Activated T-cell treated with anti-CD3 and anti-CD28 coated beads, Interleukin-2, amount 50 U/mL, for 1 hour (primary cell): ENCODE measurements around the gene GPN2.

Experiments
- DNase-seq: peaks from one replicate; pipeline ENCODE4 v3.0.0-alpha.2; 2020

GPN2 gene

DNA sequence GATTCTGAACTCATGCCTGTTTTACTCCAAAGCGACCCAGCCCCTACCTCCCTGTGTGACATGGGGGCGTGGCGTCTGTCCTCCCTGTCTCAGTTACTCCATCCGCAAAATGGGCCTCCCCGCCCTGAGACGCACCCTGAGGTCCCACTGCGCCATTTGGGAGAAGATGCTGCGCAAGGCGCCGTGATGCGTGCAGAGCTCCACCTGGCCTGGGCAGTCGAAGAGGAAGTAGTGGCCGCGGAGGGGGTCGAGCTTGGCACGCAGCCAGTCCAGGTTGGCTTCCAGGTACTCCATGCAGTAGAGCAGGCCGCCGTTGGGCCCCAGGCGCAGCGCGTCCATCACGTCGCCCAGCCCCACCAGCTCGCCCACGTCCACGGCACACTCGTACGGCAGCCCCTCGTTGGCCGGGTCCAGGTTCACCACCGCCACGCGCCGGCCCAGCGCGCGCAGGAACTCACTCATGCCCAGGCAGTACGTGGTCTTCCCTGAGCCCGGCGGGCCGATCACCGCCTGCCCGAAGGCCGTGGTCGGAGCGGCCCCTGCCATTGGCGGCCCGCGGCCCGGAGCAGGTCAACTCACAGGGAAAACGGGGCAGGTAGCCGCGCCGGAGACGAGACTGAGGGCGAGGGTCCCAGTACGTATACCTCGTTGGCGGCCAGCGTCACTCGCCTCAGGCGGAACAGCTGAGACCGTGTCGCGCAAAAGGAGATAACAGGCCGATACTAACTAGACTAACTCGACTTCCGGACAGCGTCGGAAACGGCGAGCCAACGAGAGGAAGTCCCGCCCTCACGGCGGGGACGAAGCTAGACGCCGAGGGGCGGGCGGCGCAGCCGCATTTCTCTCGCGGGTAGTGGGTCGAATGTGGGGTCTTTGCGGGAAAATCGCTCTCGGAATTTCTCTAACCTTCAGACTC is at the start of gene GPN2:
GPN2 (minus strand) TSS at position 733 of the 916 bp plus-strand sequence; CDS start at position 546, 187 bp downstream.
- DNase-seq, result peak; percentile 78

DNA sequence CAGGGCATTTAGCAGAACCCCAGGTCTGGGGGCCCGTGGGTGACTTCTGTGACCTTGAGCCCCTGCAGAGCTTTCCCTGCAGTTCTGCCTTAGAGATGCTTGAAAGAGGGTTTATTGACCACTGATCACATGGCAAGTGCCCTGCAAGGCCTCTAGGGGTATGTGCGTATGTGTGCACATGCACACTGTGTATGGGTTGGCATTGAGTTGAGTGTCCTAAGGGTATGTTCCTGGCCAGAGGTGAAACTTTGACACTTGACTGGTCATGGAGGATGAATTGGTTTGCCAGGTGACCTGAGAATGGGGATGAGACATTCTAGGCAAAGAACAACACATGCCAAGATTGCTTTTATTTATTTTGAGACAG is 48.6 kb upstream of the GPN2 start:
- DNase-seq, result no peak

DNA sequence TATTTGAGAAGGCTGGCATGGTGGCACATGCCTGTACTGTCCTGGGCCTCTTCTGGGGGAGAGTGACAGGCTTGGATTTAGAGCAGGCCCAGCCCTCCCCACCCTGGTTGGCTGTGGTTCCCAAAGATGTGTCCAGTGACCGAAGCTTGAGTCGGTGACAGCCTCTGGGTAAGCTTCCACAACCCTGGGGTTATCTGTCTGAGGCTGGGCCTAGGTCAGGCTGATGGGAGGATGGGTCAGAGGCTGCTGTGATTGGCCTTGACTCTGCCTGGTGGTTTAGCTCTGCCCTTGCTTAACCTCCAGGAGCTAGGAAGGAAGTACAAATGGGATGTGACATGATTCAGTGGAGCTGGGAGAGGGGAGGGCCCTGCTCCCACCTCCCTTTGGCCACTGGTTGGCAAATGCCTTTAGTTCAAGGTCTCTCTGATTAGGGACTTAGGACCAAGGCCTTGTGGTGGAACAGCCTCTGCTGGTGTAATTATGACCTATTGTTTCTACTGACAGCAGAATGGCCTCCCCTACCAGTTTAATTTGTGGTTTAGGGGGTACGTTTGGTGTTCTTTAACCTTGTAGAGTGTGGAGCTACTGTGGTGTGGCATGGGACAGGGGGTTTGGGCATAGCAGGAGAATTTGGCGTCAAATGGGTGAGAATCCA is 48.0 kb upstream of the GPN2 start:
- no peak for DNase-seq

DNA sequence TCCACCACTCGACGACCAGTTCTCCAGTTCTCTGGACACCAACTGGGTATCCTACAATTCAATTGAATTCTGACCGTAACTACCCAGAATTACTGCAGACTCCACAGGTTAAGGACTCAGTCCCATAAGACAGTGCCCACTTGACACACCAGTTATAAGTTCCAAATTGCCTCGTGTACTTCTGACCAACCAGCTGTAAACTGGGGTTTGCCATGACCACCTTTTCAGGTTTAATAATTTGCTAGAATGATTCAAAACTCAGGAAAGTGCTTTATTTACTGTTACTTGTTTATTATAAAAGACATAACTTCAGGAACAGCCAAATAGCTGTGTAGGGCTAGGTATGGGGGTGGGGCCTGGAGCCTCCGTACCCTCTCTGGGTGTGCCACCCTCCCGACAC is 46.7 kb upstream of the GPN2 start:
- no peak for DNase-seq

DNA sequence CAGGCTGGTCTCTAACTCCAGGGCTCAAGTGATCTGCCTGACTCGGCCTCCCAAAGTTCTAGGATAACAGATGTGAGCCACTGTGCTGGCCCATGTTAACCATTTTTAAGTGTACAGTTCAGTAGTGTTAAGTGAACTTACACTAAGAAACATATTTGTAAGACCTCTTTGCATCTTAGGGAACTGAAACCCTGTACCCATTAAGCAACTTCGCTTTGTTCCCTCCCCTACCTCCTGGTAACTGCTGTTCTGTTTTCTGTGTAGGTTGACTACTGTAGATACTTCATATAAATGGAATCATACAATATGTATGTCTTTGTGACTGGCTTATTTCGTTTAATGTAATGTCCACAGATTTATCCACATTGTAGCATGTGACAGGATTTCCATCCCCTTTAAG is 42.4 kb upstream of the GPN2 start:
- DNase-seq, result no peak

DNA sequence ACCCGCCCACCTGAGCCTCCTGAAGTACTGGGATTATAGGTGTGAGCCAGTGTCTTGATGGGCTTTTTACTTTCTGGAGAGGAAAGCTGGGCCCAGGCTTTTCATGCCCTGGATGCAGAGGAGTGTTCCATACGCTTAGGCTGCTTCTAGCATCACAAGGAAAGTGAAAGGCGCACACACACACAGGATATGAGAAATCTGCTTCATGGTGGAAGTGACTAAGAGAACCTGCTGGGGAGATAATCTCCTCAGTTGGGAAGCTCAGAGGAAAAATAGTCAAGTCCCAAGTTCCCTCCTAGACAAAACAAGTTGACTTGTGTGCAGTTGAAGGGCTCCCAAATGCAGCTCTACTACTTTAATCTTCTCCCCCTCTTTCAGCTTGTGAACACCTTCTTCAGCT is 33.6 kb upstream of the GPN2 start:
- DNase-seq, result no peak

DNA sequence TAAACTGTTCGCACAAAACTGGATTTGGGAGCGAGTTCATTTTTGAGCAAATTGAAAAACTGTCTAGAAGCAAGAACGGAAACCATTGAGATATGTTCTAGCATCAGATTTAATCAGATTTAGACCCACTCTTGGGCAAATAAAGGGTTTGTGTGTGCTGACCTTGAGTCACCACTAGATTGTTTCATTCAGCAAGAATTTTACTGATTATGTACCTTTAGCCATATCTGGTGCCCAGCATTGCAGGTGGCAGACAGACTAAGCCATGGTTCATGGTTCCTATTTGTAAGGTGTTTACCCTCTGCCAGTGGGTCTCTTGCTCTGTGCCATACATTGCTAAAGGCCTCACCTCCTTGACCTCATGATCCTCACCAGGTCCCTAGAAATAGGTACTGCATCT is 32.8 kb upstream of the GPN2 start:
- no peak for DNase-seq

DNA sequence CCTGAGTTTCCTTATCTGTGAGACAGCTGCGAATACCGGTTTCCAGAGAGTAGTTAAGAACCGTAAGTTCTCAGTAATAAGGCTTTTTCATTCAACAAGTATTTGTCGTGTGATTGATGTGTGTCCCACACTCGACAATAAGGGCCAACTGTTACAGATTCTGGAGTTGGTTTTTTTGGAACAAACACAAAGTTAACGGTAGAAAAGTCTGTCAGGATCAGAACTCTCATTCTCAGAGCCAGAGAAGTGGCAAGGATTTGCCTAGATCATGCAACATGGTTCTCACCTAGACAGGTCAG is 32.3 kb upstream of the GPN2 start:
- no peak for DNase-seq

DNA sequence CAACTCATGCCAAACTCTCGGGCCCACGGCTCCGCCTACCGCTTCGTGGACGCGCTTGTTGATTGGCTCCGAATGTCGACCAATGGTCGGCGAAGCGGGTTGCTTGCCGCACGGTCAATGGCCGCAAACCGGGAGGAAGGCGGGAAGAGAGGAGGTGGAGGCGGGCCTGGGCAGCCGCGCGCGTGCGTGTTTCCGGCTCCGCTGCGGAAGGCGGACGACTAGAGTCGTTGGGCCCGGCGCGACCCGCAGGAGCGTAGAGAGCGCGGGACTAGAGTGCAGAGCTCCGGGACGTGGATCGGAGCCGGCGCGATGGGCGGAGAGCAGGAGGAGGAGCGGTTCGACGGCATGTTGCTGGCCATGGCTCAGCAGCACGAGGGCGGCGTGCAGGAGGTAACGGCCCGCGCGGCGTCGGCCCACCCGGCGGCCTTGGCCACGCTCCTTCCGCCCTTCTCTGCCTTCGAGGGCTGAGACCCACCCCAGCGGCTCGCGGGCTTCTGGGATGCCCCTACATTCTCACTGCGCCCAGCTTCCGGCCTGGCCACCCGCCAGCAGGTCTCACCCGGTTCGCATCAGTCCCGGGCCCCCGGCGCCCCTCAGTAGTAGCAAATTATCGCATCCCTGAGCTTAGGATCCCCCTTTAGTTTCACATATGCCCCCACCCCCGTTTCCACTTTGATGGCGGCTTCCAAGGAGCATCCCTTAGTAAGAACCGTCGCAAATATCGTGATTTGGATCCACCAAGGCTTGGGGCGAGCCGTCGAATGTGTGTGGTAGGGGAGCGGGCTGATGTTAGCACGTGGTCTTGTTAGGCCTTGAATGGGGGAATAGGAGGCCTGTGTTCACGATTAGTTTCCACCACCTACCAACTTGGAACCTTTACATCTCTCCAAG is 31.7 kb upstream of the GPN2 start, which contains the start of gene NUDC:
NUDC (plus strand) TSS at position 204 of the 891 bp plus-strand sequence; CDS start at position 310, 106 bp downstream.
- peak; percentile 93 for DNase-seq

DNA sequence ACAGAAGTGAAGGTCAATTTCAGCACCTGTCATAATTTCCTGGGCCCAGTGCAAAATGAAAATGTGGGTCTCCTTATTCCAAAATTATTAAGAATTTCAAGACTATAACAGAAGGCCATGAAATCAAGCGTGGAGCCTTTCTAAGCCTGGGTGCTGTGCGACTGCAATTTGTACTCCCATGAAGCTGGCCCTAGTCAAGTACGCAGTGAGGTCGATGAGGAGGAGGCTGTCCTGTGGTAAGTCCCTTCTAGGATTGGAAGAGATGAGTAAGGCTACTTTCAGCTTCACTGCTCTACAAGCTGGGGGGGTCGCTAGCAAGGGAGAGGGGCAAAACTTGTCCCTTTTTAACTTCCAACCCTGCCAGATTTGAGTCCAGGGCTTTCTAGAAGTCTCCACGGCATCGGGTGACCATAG is 31.1 kb upstream of the GPN2 start:
- no peak for DNase-seq

DNA sequence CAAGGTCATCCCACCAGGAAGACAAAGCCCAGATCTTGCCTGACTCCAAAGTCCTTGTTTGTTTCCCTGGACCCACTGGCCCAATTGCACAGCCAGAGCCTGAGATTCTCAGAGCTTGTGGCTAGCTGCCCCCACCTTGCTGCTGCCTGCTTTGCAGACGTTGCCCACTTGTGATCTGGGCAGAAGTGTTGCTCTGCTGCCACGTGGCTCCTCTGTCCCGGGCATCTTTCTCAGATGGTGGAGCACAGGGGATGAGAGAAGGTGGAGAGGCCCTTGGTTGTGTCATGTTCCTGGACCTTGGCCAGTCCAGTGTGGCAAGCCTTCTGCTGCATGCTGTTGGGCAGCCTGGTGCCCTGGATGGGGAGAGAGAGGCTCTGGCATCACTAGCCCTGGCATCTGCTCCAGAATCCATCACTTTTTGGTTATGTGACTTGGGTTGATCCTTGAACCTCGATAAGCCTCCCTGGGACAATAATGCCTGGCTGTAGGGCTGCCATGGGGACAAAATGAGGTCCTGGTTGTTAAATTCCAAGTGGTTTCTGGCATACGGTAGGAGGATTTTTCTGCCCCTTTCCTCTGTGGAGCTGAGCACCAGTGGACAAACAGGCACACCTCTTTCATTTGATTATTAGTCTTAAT is 25.2 kb upstream of the GPN2 start:
- DNase-seq, result no peak

DNA sequence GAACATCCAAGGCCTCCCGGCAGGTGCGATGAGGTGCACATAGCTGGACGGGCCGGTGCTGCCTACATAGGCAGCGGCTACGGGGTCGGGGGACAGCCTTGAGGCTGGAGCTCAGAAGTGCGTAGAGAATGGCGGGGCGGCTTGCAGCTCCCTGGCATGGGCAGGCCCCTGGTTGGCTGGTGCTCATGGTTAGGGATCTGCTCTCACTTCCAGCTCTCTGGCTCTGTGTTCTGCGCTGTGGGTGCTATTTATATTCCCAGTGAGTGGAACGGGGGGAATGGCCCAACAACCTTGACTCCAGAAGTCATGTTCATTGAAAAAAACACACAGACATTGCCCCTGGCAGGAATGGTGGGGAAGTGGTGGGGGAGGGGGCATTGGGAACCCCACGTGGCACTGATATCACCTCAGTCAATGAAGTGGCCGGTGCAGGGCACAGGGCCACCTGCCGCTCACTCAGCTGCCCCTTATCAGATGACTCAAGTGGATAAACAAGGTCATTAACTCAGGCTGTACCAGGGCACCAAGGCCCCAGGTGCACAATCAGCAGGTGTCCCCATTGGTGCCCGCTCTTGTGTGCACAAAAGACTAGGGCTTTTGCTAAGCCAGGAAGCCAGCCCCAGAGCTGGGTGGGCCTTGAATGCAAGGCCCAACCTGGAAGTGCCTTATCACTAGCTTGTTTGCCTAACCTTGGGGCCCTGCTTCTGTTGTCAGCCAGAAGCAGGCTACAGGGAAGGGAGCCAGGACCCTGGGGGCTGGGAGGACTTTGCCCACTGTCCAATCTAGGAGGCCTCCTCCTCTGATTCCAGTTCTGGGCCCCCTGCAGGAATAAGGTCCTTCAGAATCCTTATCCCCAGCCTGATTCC is 23.9 kb upstream of the GPN2 start, which contains the start of gene NR0B2:
NR0B2 (minus strand) TSS at position 222 of the 866 bp plus-strand sequence; CDS start at position 187, 35 bp downstream.
- DNase-seq, result no peak

DNA sequence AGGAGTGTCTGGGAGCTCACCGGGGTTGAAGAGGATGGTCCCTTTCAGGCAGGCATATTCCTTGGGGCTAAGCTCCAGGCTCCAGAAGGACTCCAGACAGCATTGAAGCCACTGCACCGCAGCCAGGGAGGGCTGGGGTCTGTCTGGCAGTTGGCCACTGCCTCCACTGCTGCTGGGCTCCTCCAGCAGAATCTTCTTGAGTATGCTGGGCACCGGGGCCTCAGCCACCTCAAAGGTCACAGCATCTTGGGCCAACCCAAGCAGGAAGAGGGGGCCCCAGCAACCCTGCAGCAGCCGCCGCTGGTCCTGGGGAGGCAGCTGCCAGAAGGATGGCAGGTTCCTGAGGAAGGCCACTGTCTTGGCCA is 23.3 kb upstream of the GPN2 start:
- no peak for DNase-seq

DNA sequence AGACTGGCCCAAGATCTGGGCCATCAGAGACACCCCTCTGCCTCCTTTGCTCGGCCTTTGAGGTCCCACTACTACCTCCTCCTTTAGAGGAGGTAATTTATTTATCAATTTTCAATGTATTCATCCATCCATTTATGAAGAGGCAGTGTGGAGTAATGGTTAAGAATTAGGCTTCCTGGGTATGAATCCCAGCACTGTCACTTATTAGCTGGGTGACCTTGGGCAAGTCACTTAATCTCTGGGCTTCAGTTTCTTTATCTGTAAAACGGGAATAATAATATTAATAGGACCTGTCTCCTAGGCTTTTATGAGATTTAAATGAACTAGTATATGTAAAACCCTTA is 22.0 kb upstream of the GPN2 start:
- DNase-seq, result no peak

DNA sequence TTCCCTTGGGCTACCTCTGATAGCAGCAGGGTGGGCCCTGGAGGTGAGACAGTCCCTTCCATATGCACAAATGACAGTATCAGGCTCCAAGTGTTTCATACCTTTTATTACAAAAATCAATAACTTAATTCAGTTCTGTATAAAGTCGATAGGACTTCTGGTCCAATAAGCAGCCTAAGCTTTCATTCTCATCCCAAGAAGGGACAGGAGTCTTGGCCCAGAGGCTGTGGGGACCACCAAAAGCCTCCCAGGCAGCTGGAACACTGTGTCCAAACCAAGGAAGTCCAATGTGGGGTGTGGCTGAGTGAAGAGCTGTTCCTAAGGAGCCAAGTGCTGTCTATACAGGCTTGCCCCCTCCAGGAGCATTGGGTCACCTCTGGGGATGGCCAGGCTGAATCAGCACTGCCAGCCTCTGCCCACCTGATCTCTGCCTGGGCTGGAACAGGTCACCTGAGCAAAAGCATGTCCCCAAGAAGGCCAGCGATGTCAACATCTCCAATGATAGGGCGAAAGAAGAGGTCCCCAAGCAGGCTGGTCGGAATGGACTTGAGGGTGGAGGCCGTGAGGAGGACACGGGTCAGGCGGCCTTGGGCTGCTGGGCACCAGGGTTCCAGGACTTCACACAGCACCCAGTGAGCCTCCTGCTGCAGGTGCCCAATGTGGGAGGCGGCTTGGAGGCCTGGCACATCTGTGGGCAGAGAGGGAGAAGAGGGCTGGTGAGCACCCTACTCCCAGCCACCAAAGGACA is 21.5 kb upstream of the GPN2 start:
- no peak for DNase-seq

DNA sequence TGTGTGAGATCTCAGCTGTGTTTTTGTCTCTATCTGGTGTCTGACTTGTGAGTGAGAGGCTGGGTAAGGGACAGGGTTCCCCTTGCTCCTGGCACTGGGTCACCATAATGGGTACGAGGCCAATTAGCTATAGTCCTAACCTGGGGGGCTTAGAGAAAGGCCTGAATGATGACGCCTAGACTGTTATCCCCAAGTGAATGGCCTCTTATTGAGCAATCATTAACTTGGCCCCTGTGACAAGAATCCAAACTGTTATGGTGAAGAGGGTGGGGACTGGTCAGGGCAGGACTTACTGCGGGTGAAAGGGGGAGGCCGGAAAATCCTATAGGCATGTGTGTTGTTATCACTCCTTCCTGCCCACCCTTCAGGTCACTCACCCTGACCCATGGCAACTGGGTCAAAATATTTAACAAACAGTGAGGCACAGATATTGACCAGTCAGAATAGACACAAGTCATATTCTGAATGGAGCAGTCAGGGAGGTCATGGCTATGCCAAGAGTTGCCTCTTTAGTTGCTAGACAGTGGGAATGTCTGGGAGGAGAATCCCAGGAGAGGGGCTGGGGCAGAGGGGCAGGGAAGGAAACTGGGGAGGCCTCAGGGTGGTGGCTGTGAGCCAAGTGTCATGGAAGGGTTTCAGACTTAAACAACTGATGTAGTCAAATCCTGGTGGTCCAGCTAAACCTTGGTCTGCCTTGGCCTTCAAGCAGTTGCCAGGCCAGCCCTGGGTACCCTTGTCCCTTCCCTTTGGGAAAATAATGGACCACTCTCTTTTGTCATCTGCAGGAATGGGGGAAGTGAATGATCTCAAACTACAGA is 20.5 kb upstream of the GPN2 start:
- no peak for DNase-seq

DNA sequence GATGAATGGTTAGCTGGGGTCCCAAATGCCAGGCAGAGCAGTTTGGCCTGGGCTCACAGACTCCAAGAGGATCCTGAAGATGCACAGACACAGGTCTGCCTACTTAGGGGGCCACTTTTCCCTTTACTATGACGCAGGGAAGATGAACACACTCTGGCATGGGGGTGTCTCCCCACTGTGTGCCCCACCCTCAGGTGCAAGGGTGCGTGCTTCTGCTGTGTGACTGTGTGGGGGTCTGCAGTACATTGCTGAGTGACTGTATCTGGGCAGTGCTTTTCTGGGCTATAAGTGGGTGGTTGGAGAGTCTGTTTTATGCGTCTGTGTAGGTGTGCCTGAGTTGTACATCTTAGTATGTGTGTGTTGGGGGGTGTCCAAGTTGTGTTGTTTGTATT is 19.9 kb upstream of the GPN2 start:
- no peak for DNase-seq

DNA sequence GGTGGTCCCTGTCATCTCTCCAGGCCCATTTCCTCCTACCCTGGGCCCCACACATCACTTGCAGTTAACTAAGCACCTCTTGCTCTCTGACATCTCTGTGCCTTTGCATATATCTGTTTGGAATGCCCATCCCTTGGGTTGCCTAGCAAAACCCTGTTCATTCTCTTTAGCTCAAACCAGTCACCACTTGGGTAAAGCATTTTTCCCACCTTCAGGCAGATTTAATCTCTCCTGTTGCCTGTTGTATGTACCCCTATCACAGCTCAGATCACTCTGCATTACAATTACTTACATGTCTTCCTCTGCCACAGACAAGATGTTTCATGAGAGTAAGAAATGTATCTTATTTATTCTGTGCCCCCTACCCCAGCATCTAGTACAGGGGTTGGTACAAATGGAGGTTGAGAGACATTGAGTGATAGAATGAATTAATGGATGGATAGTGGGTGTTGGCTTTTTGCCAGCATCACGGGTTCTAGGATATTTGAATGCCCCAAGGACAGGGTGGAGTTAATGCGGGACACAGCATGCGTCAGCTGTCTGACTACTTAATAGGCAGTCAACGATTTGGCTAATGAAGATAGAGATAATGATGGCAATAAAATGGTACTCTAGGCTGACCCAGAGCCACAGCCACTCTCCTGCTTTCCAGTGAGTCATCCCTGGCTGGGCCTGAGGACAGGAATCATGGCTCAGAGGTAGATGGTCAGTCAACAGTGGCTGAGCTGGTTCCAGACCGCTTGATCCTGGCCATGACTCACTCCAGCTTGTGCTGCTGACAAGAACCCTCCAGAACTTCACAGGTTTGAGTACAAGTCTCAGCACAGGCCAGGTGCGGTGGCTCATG is 17.2 kb upstream of the GPN2 start:
- no peak for DNase-seq

DNA sequence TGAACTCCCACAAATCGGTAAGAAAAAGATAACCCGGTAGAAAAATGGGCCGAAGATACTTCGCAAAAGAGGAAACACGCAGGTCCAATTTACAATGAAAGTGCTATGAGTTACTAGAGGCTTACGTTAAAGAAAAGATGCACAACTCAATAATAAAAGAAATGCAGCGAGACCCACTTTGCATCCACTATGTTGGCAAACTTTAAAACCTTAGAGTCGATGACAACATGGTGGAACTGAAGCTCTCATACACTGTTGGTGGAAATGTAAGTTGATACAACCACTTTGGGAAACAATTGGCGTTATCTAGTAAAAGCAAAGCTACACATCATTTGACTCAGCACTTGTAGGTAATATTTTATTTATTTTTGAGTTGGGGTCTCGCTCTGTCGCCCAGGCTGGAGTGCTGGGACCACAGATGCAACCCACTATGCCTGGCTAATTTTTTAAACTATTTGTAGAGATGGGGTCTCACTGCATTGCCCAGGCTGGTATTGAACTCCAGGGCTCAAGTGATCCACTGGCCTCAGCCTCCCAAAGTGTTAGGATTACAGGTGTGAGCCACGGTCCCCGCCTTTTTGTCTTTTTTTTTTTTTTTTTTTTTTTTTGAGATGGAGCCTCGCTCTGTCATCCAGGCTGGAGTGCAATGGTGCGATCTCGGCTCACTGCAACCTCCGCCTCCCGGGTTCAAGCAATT is 10.9 kb upstream of the GPN2 start:
- DNase-seq, result no peak
